ENCODE measurements around the gene GPN2. TPM values are rescaled to one million over a fixed set of nuclear protein-coding genes. Genes with fewer than 3 reads are reported as not detected.

Gene GPN2
- total and polyA plus RNA-seq, 2 donors (not counting 3 experiments of a cell fraction or from before 2014, with no cell fraction given): 21.9 to 37.4 TPM

DNA sequence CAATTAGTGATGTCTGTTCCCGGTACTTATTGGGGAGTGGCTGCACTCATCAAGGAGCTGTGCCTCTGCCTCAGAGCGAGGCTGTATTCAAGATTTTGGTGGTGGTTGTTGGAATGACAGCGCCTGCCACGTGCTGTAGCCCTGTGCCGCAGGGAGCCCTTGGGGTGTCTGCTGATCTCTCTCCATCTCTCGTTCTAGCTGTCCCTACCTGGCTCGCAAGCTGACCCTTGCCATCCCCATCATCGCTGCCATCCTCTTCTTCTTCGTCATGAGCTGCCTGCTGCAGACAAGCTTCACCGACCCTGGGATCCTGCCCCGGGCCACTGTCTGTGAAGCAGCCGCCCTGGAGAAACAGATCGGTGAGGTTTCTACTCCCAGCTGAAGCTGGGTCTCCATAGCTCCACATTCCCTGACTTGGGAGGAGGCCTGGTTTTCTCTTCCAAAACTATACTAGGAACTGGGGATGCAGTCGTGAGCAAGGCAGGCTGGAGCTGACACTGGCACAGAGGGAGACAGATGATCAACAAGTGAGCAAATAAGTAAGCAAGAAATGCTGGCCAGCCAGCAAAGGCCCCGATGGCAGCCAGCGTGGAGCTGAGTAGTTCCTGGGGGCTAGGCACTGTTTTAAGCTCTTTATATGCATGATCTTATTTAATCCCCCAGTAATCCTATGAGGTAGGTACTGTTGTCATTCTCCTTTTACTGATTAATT lies 57.7 kb downstream of the GPN2 start:
- DNase-seq (ENCODE audit: low read depth, low spot score) (no peak), FAIRE-seq (no peak)
- peaks cover 20% of the 10 kb centered on the region for H3K79me2 ChIP-seq (ENCODE audit: control insufficient read depth, insufficient read depth, low read length)
- CTCF ChIA-PET: interaction anchor here (0.8 kb wide), 1 partner anchor 17 kb away, joined by 3 read pairs; no protein-coding TSS in a partner anchor
- dilution Hi-C loops (cut with MboI; ENCODE audit: extremely low pct_ligation_motif_present, low sequenced_read_pairs) (no loop called here), intact Hi-C loops (cut with micrococcal nuclease) (no loop called here)
- H3K27ac ChIP-seq (ENCODE audit: insufficient read depth, low read depth, low read length): no peak overlapping the region
- no peak overlapping the region for H3K9ac ChIP-seq (replicated peaks; ENCODE audit: extremely low read depth, insufficient read depth, low read length)
- H4K20me1 ChIP-seq (replicated peaks; ENCODE audit: control insufficient read depth, extremely low read depth, insufficient read depth, low read length): no peaks in the 10 kb centered on the region
- H3K27me3 ChIP-seq (ENCODE audit: control insufficient read depth in 2 of 2, insufficient read depth in 2 of 2, low read length in 2 of 2): no peaks in the 10 kb centered on the region
- no peaks in the 10 kb centered on the region for H3K9me3 ChIP-seq (replicated peaks; ENCODE audit: control insufficient read depth, insufficient read depth, low read length)
- BruUV-seq (replicated peaks): no TSS peak
- peaks cover 5% of the 10 kb centered on the region for H3K4me1 ChIP-seq (ENCODE audit: control insufficient read depth, extremely low read depth, insufficient read depth, low read length)
- H3K4me2 ChIP-seq (ENCODE audit: insufficient read depth, low read length): no peak overlapping the region
- H3K4me3 ChIP-seq (replicated peaks in 1 of 3; ENCODE audit: insufficient read depth in 1 of 3, low read depth in 1 of 3, low read length in 3 of 3): no peak overlapping the region
- H2AFZ ChIP-seq (ENCODE audit: low read depth, low read length): no peak overlapping the region
- POLR2A ChIA-PET: no interaction called here
- TF ChIP-seq POLR2A (IDR thresholded peaks at IDR 0.05; ENCODE audit: low read depth, low read length): no peak
- TF ChIP-seq JUN (IDR thresholded peaks at IDR 0.05; ENCODE audit: borderline replicate concordance, insufficient read depth, insufficient read length, low read depth): no peak
- TF ChIP-seq, protein P1, sequence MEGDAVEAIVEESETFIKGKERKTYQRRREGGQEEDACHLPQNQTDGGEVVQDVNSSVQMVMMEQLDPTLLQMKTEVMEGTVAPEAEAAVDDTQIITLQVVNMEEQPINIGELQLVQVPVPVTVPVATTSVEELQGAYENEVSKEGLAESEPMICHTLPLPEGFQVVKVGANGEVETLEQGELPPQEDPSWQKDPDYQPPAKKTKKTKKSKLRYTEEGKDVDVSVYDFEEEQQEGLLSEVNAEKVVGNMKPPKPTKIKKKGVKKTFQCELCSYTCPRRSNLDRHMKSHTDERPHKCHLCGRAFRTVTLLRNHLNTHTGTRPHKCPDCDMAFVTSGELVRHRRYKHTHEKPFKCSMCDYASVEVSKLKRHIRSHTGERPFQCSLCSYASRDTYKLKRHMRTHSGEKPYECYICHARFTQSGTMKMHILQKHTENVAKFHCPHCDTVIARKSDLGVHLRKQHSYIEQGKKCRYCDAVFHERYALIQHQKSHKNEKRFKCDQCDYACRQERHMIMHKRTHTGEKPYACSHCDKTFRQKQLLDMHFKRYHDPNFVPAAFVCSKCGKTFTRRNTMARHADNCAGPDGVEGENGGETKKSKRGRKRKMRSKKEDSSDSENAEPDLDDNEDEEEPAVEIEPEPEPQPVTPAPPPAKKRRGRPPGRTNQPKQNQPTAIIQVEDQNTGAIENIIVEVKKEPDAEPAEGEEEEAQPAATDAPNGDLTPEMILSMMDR (IDR thresholded peaks at IDR 0.05; ENCODE audit: extremely low read depth in 1 of 2, insufficient read depth in 1 of 2, low read depth in 1 of 2, low read length in 2 of 2): no peak
- no peak for TF ChIP-seq POLR2AphosphoS5 (IDR thresholded peaks at IDR 0.05; ENCODE audit: insufficient read depth, low read depth, low read length)
- TF ChIP-seq GATA2 (IDR thresholded peaks at IDR 0.05; ENCODE audit: insufficient read depth, insufficient read length, low read depth, low read length): no peak
- TF ChIP-seq FOS (IDR thresholded peaks at IDR 0.05; ENCODE audit: borderline replicate concordance, insufficient read depth, low read length): no peak
- H3K36me3 ChIP-seq (ENCODE audit: control insufficient read depth in 2 of 2, extremely low read depth in 1 of 2, insufficient read depth in 2 of 2, low read length in 2 of 2): peaks cover 2 to 34% of the 10 kb centered on the region in 2 experiments
- H3K9me1 ChIP-seq (replicated peaks; ENCODE audit: control insufficient read depth, extremely low read depth, insufficient read depth, low read length): no peaks in the 10 kb centered on the region

Measured in endothelial cell of umbilical vein (primary cell).